GM18951 (cell line): ENCODE results near the gene PKP4.
"Not testable (repeated sequence)": the region's sequence is repeated elsewhere in the genome, so short reads cannot be mapped to it uniquely, and the experiment has no call there.

ENCODE experiments used
- POLR2A ChIP-seq: IDR thresholded peaks from 4 replicates; pipeline ENCODE4 v1.6.1; 2011; ENCODE audit warnings: mild to moderate bottlenecking; ENCODE audit not compliant: insufficient read length, insufficient read depth; ENCODE audit errors: extremely low read depth
- in situ Hi-C: fragments of 300-500 bp; cut with MboI; formaldehyde crosslinking; loops from one replicate; pipeline ENCODE4 v1.12.0; 2022; ENCODE audit warnings: low sequenced_read_pairs, mixed read lengths, inconsistent platforms; ENCODE audit not compliant: unreplicated experiment

The PKP4 gene

DNA sequence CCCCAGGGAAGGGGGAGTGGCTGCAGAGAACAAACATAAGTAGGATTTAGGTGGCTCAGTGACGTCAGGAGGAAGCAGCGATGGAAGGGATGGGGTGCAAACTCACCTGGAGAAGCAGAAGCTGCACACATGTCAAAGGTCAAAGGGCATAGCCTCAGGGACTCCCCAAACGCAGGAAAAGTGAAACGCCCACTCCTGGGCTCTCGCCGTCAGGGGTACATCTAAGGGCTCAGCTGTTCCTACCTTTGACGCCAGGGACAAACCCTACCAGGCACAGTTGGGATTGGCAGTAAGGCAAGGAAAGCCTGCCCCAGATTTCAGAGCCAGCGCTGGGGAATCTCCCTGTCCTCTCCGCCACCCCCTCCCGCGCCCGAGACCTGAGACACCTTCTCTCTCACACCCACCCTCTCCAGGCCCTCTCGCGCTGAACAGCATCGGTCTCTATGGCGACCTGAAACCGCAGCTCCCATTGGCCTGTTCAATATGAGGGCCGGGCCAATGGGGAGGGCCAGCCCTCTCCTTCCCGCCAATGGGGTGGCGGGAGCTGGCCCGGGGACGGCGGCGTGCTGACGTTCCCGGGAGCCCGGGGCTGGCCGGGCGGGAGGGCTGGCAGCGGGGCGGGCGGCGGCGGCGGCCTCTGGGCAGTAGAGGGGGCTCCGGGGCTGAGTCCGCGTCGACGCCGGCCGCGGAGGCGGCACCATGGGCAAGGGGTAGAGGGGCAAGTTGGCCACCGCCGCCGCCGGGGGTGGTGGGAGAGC, at the start of gene PKP4, which contains the start of gene CCDC148:
Gene PKP4 (plus strand): TSS at position 644 of the 758 bp plus-strand sequence. CDS start 76,233 bp downstream, outside the sequence.
Gene CCDC148 (minus strand): TSS at position 445 of the 758 bp plus-strand sequence. CDS start 314 bp downstream, at position 131.
- peak; percentile 50 for TF ChIP-seq POLR2A
- in situ Hi-C loops = no loop called here

DNA sequence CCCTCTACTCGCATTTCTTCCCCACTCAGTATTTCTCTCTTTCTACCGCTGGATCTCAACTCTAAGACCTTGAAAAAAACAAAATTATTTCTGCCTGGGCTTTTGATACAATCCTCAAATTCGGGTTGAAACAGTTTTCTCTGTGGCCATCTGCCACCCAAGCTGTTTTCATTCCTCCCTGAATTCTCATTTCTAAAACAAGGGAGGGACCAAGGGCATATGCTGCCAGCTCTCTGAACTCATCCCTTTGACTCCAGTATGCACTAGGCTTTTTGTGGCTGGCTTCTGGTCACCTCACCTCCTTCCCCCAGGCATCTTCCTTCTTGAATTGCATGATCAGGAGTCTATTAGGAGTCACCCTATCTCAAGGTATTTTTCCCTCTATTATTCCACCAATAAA, 49.7 kb upstream of the PKP4 start:
- in situ Hi-C loops = no loop called here
- no peak for TF ChIP-seq POLR2A

GRCh38 chr2:158410132-158410531, 46.6 kb upstream of the PKP4 start:
- in situ Hi-C loops = no loop called here
- no peak for TF ChIP-seq POLR2A

DNA sequence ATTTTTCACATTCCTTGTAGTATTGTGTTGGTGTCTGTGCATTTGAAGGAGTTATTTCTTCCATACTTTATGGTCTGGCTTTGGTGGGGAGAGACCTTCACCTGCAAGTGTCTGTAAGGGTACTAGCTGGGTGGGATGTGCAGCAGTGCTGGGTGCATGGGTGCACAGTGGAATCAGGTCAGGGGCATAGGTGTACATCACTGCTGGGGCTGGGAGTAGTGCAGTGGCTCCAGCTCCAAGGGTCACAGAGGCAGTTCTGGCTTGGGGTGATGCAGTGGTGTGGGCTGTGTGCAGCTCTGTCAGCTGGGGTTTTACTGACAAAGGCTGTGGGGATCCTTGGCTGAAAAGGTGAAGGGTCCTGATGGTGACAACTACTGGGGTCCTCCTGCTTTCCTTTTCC, 45.0 kb upstream of the PKP4 start:
- no peak for TF ChIP-seq POLR2A
- in situ Hi-C loops = no loop called here

- in situ Hi-C loops = no loop called here
- no peak for TF ChIP-seq POLR2A
Measured at GRCh38 chr2:158412206-158412605, 44.5 kb upstream of the PKP4 start.

DNA sequence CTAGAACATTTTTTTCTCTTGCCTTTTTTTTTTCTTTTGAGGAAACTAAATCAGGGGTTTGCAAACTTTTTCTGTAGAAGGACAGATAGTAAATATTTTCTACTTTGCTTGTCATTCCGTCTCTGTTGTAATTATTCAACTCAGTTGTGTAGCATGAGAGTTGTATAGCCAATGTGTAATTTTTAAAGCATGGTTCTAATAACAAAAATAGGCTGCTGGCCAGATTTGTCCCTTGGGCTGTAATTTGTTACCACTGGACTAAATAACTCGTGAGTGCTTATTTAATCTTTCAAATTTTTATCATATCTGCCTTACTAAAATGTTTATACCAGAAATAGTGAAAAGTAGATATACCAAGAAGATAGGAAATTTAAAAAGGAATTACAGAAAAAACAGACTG, 43.2 kb upstream of the PKP4 start:
- in situ Hi-C loops = no loop called here
- TF ChIP-seq POLR2A = no peak

DNA sequence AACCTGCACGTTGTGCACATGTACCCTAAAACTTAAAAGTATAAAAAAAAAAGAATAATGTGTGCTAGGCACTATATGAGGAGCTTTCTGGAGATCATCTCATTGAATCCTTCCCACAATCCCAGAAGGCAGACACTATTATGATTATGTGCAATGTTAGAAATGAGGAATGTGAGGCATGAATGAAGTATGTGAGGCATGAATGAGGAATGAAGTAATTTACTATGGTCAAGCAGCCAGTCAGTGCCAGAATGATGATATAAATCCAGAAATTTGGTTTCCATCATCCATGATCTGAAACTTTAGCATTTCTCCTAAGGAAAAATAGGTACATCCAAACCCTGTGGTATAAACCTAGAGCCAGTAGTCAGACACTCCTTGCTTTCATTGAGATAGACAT, 42.2 kb upstream of the PKP4 start:
- in situ Hi-C loops = no loop called here

DNA sequence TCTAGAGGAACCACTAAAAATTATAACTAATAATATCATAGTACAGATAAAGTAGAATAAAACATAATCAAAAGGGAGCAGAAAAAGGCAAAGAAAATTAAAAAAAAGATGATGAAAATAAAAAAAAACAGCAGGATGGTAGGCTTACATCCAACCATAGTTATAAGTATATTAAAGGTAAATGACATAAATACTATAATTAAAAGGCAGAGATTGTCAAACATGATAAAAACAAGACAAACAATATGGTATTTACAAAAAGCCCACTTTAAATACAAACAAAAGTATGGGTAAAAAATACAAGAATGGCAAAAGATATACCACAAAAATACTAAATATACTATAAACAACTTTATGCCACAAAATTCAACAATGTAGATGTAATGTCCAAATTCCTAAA, 24.6 kb upstream of the PKP4 start:
- in situ Hi-C loops = no loop called here
- TF ChIP-seq POLR2A = no peak

More for the DNA sequence above, 42.2 kb upstream of the PKP4 start:
- no peak for TF ChIP-seq POLR2A

DNA sequence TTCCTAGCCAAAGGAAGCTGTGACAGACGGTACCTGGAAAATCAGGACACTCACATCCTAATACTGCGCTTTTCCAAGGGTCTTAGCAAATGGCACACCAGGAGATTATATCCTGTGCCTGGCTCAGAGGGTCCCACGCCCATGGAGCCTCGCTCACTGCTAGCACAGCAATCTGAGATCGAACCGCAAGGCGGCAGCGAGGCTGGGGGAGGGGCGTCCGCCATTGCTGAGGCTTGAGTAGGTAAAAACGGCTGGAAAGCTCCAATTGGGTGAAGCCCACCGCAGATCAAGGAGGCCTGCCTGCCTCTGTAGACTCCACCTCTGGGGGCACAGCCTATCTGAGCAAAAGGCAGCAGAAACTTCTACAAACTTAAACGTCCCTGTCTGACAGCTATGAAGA, 23.0 kb upstream of the PKP4 start:
- in situ Hi-C loops = not testable (repeated sequence)

- in situ Hi-C loops = not testable (repeated sequence)
Measured at GRCh38 chr2:158439062-158439461, 17.7 kb upstream of the PKP4 start.

- no peak for TF ChIP-seq POLR2A
- in situ Hi-C loops = no loop called here
Measured at GRCh38 chr2:158443606-158444005, 13.1 kb upstream of the PKP4 start.

- in situ Hi-C loops = no loop called here
- no peak for TF ChIP-seq POLR2A
Measured at GRCh38 chr2:158457092-158457825, 507 bp downstream of the PKP4 start.

- in situ Hi-C loops = no loop called here
- TF ChIP-seq POLR2A = no peak
Measured at GRCh38 chr2:158457826-158458616, 1.3 kb downstream of the PKP4 start.
